CD4-positive, alpha-beta T cell (primary cell): Measurements from ENCODE around the gene TMEM132D. TPM values are rescaled to one million over a fixed set of nuclear protein-coding genes. Genes with fewer than 3 reads are reported as not detected.

Experiments used
- ATAC-seq: fragments of 200-7000 bp; cut with Tn5 transposase; one replicate; pipeline ENCODE4 v1.10.0; 2022; ENCODE audit warnings: mild to moderate bottlenecking; ENCODE audit not compliant: poor library complexity
- CTCF ChIA-PET: fragments of 350-600 bp; sonication (Branson Sonifier 250); formaldehyde crosslinking; loops from one replicate; lab custom pipeline; 2021; ENCODE audit warnings: antibody characterized with exemption, inconsistent platforms; lab: Charles Lee
- POLR2A ChIA-PET: fragments of 350-600 bp; sonication (Branson Sonifier 250); formaldehyde crosslinking; loops from one replicate; lab custom pipeline; 2021; ENCODE audit warnings: antibody characterized with exemption, inconsistent platforms; lab: Charles Lee
- DNase-seq, 14 experiments: peaks; one replicate each; pipeline ENCODE4 v3.0.0-alpha.2; 2013 to 2020; ENCODE audit warnings: mixed read lengths in 2 of 14
- H3K27ac ChIP-seq, 2 donors: one replicate each; pipeline versions ENCODE4 v1.5.1 to v1.7.0; 2013; ENCODE audit warnings: low read length in 2 of 2, low read depth in 1 of 2, mild to moderate bottlenecking in 1 of 2
- H3K27me3 ChIP-seq, 2 experiments: 1 replicate in 1 of 2; 2 replicates in 1 of 2; pipeline versions ENCODE4 v1.6.1 to v1.7.0; 2013; ENCODE audit warnings: low read length in 2 of 2, control low read depth in 1 of 2, mild to moderate bottlenecking in 1 of 2, moderate library complexity in 1 of 2; ENCODE audit not compliant: insufficient read depth in 2 of 2, control insufficient read depth in 1 of 2
- H3K36me3 ChIP-seq: one replicate; pipeline ENCODE4 v1.6.1; 2013; ENCODE audit warnings: low read length, control low read depth; ENCODE audit not compliant: insufficient read depth
- H3K4me1 ChIP-seq: one replicate; pipeline ENCODE4 v1.6.1; 2013; ENCODE audit warnings: low read length, control low read depth; ENCODE audit not compliant: insufficient read depth
- H3K4me3 ChIP-seq: one replicate; pipeline ENCODE4 v1.5.1; 2013; ENCODE audit warnings: mild to moderate bottlenecking, low read length, moderate library complexity
- H3K9me3 ChIP-seq, 2 experiments: 1 replicate in 1 of 2; 2 replicates in 1 of 2; pipeline versions ENCODE4 v1.6.1 to v1.7.0; 2013; ENCODE audit warnings: low read length in 2 of 2, mild to moderate bottlenecking in 2 of 2, control low read depth in 1 of 2, moderate library complexity in 1 of 2; ENCODE audit not compliant: control insufficient read depth in 1 of 2, insufficient read depth in 1 of 2
- H3K27ac Mint-ChIP-seq: one replicate; pipeline ENCODE4 v1.8.0; 2020; ENCODE audit warnings: mixed read lengths
- H3K27me3 Mint-ChIP-seq: one replicate; pipeline ENCODE4 v1.8.0; 2021; ENCODE audit warnings: mixed read lengths
- H3K36me3 Mint-ChIP-seq: one replicate; pipeline ENCODE4 v1.8.0; 2021; ENCODE audit warnings: low read depth, mixed read lengths
- H3K4me1 Mint-ChIP-seq: one replicate; pipeline ENCODE4 v1.8.0; 2021; ENCODE audit warnings: low read depth, mixed read lengths
- H3K4me3 Mint-ChIP-seq: one replicate; pipeline ENCODE4 v1.8.0; 2020; ENCODE audit warnings: mild to moderate bottlenecking, mixed read lengths
- H3K9me3 Mint-ChIP-seq: one replicate; pipeline ENCODE4 v1.8.0; 2020; ENCODE audit warnings: mixed read lengths
- CTCF ChIP-seq: fragments of 200-600 bp; IDR thresholded peaks from one replicate; pipeline ENCODE4 v1.8.0; 2022; ENCODE audit warnings: antibody characterized with exemption, mild to moderate bottlenecking
- intact Hi-C, 2 experiments: fragments of 100-400 bp; cut with DNase I in 1 of 2; cut with micrococcal nuclease in 1 of 2; formaldehyde crosslinking; loops; one replicate each; pipeline versions ENCODE4 v1.15.1 to v1.9.0; 2023 to 2025; cut with DNase I, micrococcal nuclease
- total RNA-seq, 174 experiments: library from RNA in 2 of 174; stranded (reverse) in 2 of 174; gene quantifications; one replicate each; pipeline ENCODE4 v1.2.3 and lab custom pipeline; 2021 to 2026

TMEM132D gene
- total RNA-seq, 2 experiments from 2014 or later = not detected

GRCh38 chr12:129459886-129460285, 443.9 kb downstream of the TMEM132D start:
- ChIA-PET CTCF (no interaction called here), POLR2A (no interaction called here)
- no peak for ATAC-seq

GRCh38 chr12:129446696-129447095, 457.1 kb downstream of the TMEM132D start:
- TF ChIP-seq CTCF = no peak
- no peaks in the 10 kb centered on the region for H3K27me3 Mint-ChIP-seq
- intact Hi-C loops = no loop called here
- H3K36me3 ChIP-seq = no peaks in the 10 kb centered on the region
- ATAC-seq (no peak), DNase-seq (no peak)
- H3K9me3 ChIP-seq = no peaks in the 10 kb centered on the region
- H3K27ac Mint-ChIP-seq = no peak overlapping the region
- H3K36me3 Mint-ChIP-seq = no peaks in the 10 kb centered on the region
- H3K27ac ChIP-seq = no peak overlapping the region
- H3K9me3 Mint-ChIP-seq = peaks cover 4% of the 10 kb centered on the region
- CTCF ChIA-PET = no interaction called here
- no peaks in the 10 kb centered on the region for H3K4me1 Mint-ChIP-seq
- no peak overlapping the region for H3K4me3 Mint-ChIP-seq
- POLR2A ChIA-PET = no interaction called here
- no peak overlapping the region for H3K4me3 ChIP-seq
- H3K27me3 ChIP-seq = no peaks in the 10 kb centered on the region
- no peaks in the 10 kb centered on the region for H3K4me1 ChIP-seq

More at GRCh38 chr12:129459886-129460285, 443.9 kb downstream of the TMEM132D start:
- H3K4me1 Mint-ChIP-seq = no peaks in the 10 kb centered on the region
- intact Hi-C loops = no loop called here
- no peak overlapping the region for H3K4me3 Mint-ChIP-seq
- no peak overlapping the region for H3K27ac Mint-ChIP-seq
- Histone ChIP-seq H3K36me3 (no peaks in the 10 kb centered on the region), H3K4me3 (no peak overlapping the region), H3K4me1 (no peaks in the 10 kb centered on the region), H3K27ac (no peak overlapping the region), H3K27me3 (no peaks in the 10 kb centered on the region), H3K9me3 (no peaks in the 10 kb centered on the region)
- no peaks in the 10 kb centered on the region for H3K36me3 Mint-ChIP-seq
- H3K9me3 Mint-ChIP-seq = peaks cover 2% of the 10 kb centered on the region
- TF ChIP-seq CTCF = no peak
- H3K27me3 Mint-ChIP-seq = no peaks in the 10 kb centered on the region
- DNase-seq = no peak

- Histone ChIP-seq H3K36me3 (no peaks in the 10 kb centered on the region), H3K4me1 (no peaks in the 10 kb centered on the region), H3K9me3 (no peaks in the 10 kb centered on the region), H3K27me3 (no peaks in the 10 kb centered on the region), H3K27ac (no peak overlapping the region), H3K4me3 (no peak overlapping the region)
- Mint-ChIP-seq H3K9me3 (peaks cover 8% of the 10 kb centered on the region), H3K36me3 (no peaks in the 10 kb centered on the region), H3K27ac (no peak overlapping the region), H3K4me3 (no peak overlapping the region), H3K27me3 (no peaks in the 10 kb centered on the region), H3K4me1 (no peaks in the 10 kb centered on the region)
- ChIA-PET CTCF (no interaction called here), POLR2A (no interaction called here)
- no peak for DNase-seq
- intact Hi-C loops = no loop called here
- TF ChIP-seq CTCF = no peak
- no peak for ATAC-seq
Observed at GRCh38 chr12:129440278-129440677, 463.5 kb downstream of the TMEM132D start.
